Measurements from ENCODE around the gene EBF4. TPM values are rescaled to one million over a fixed set of nuclear protein-coding genes. Genes with fewer than 3 reads are reported as not detected.

Gene EBF4
- total RNA-seq, 1 experiment from 2014 or later = 11.4 TPM

DNA sequence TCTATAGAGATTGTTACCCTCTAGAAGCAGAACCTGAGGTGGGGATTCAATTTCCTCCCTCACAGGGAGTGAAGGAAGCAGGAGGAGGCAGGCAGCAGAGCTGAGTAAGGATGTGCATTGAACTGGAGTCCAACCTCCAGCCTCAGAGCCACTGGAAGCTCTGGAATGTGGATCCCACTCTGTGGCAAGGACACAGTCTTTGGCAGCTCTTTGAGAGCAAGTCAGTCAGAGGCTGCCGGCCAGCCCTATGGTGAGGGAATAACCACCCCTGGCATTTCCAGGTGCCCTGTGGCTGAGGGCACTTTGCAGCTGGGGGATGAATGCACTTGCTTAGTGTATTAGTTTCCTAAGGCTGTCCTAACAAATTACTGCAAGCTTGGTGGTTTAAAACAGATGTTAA is 37.2 kb downstream of the EBF4 start:
- ChIA-PET RAD21 (ENCODE audit: low non-redundant PET in 1 of 2, low total read pairs in 2 of 2, uncharacterized antibody in 2 of 2, unreplicated experiment in 2 of 2) (no interaction called here), CTCF (no interaction called here), POLR2A (no interaction called here)
- Histone ChIP-seq H3K9ac (ENCODE audit: low read length) (no peak overlapping the region), H3K9me2 (ENCODE audit: insufficient read depth) (no peaks in the 10 kb centered on the region), H2AFZ (ENCODE audit: low read depth, low read length, poor library complexity, severe bottlenecking) (no peak overlapping the region), H3K4me3 (replicated peaks in 1 of 2; ENCODE audit: low read depth in 1 of 2, low read length in 2 of 2) (no peak overlapping the region), H3K79me2 (ENCODE audit: insufficient read depth, low read length) (no peaks in the 10 kb centered on the region), H3K36me3 (ENCODE audit: control insufficient read depth in 1 of 2, insufficient read depth in 2 of 2, low read length in 2 of 2) (no peaks in the 10 kb centered on the region), H3K4me2 (ENCODE audit: low read length) (no peak overlapping the region), H3K4me1 (ENCODE audit: control insufficient read depth in 1 of 2, insufficient read depth in 2 of 2, low read length in 2 of 2) (no peaks in the 10 kb centered on the region), H3K9me3 (ENCODE audit: control insufficient read depth in 1 of 2, insufficient read depth in 1 of 2, low read depth in 1 of 2, low read length in 2 of 2) (peaks cover 0 to 9% of the 10 kb centered on the region in 2 experiments; a peak in 2 of 4 replicates), H4K20me1 (ENCODE audit: insufficient read depth) (no peaks in the 10 kb centered on the region), H3K27me3 (ENCODE audit: insufficient read depth, low read length) (no peaks in the 10 kb centered on the region), H3K27ac (ENCODE audit: low read depth, low read length) (no peak overlapping the region)
- DNase-seq (ENCODE audit: low read depth, low spot score) = no peak
- intact Hi-C loops (cut with micrococcal nuclease) = no loop called here
- no TSS peak for BruUV-seq (replicated peaks)
- ATAC-seq = no peak
- TF ChIP-seq ZFX (IDR thresholded peaks at IDR 0.05) = no peak
- no peak for TF ChIP-seq SIN3A (IDR thresholded peaks at IDR 0.05; ENCODE audit: low read depth)
- no peak for TF ChIP-seq SP1 (IDR thresholded peaks at IDR 0.05; ENCODE audit: low read depth)
- no peak for TF ChIP-seq SRF (IDR thresholded peaks at IDR 0.05; ENCODE audit: low read depth)
- TF ChIP-seq, protein P1, sequence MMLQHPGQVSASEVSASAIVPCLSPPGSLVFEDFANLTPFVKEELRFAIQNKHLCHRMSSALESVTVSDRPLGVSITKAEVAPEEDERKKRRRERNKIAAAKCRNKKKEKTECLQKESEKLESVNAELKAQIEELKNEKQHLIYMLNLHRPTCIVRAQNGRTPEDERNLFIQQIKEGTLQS (IDR thresholded peaks at IDR 0.05) = no peak
- TF ChIP-seq TCF7L2 (IDR thresholded peaks at IDR 0.05; ENCODE audit: borderline replicate concordance, extremely low read depth, insufficient read depth, insufficient read length) = no peak
- no peak for TF ChIP-seq ZNF274 (IDR thresholded peaks at IDR 0.05; ENCODE audit: low read depth, low read length)
- no peak for TF ChIP-seq EZH2phosphoT487 (IDR thresholded peaks at IDR 0.05; ENCODE audit: borderline replicate concordance)
- TF ChIP-seq FOSL1 (IDR thresholded peaks at IDR 0.05; ENCODE audit: low read depth) = no peak
- no peak for TF ChIP-seq ELF1 (IDR thresholded peaks at IDR 0.05; ENCODE audit: borderline replicate concordance, low read depth)
- TF ChIP-seq MAX (IDR thresholded peaks at IDR 0.05) = no peak

DNA sequence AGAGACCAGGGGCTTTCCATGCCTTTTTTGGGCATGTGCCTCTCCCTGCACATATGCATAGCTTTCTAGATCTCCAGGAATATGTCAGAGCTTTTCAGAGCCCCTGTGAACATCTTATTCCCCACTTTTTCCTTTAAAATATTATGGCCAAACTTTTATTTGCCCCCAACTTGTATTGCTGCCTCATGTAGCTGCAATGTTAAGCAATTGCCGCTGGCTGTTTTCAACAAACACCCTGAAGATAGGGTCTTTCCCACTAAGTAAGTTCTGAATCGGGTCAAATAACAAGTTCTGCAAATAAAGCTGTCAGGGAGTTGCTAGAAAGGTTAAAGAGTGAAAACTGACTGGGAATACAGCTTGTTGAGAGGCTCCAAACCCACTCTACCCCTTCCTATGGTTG is 42.3 kb downstream of the EBF4 start:
- ChIA-PET RAD21 (ENCODE audit: low non-redundant PET in 1 of 2, low total read pairs in 2 of 2, uncharacterized antibody in 2 of 2, unreplicated experiment in 2 of 2) (no interaction called here), POLR2A (no interaction called here), CTCF (no interaction called here)
- no peak for ATAC-seq
- no peaks in the 10 kb centered on the region for H3K79me2 ChIP-seq (ENCODE audit: insufficient read depth, low read length)
- no peaks in the 10 kb centered on the region for H3K36me3 ChIP-seq (ENCODE audit: control insufficient read depth in 1 of 2, insufficient read depth in 2 of 2, low read length in 2 of 2)
- no peak overlapping the region for H3K4me3 ChIP-seq (replicated peaks in 1 of 2; ENCODE audit: low read depth in 1 of 2, low read length in 2 of 2)
- intact Hi-C loops (cut with micrococcal nuclease) = no loop called here
- DNase-seq (ENCODE audit: low read depth, low spot score) = no peak
- no peak overlapping the region for H3K9ac ChIP-seq (ENCODE audit: low read length)
- H3K4me2 ChIP-seq (ENCODE audit: low read length) = no peak overlapping the region
- H3K27ac ChIP-seq (ENCODE audit: low read depth, low read length) = no peak overlapping the region
- H2AFZ ChIP-seq (ENCODE audit: low read depth, low read length, poor library complexity, severe bottlenecking) = no peak overlapping the region
- no TSS peak for BruUV-seq (replicated peaks)
- no peaks in the 10 kb centered on the region for H3K9me2 ChIP-seq (ENCODE audit: insufficient read depth)
- H3K27me3 ChIP-seq (ENCODE audit: insufficient read depth, low read length) = no peaks in the 10 kb centered on the region
- H3K4me1 ChIP-seq (ENCODE audit: control insufficient read depth in 1 of 2, insufficient read depth in 2 of 2, low read length in 2 of 2) = no peaks in the 10 kb centered on the region
- H3K9me3 ChIP-seq (ENCODE audit: control insufficient read depth in 1 of 2, insufficient read depth in 1 of 2, low read depth in 1 of 2, low read length in 2 of 2) = peaks cover 0 to 9% of the 10 kb centered on the region in 2 experiments; a peak in 2 of 4 replicates
- H4K20me1 ChIP-seq (ENCODE audit: insufficient read depth) = no peaks in the 10 kb centered on the region
- TF ChIP-seq EGR1 (IDR thresholded peaks at IDR 0.05; ENCODE audit: low read depth) (no peak), EZH2 (IDR thresholded peaks at IDR 0.05) (no peak), POLR2A (IDR thresholded peaks at IDR 0.05; ENCODE audit: borderline replicate concordance, extremely low read depth, insufficient read depth, insufficient read length) (no peak), ZBTB33 (IDR thresholded peaks at IDR 0.05; ENCODE audit: extremely low read depth, insufficient replicate concordance, low read length) (no peak), FOSL1 (IDR thresholded peaks at IDR 0.05; ENCODE audit: low read depth) (no peak), REST (IDR thresholded peaks at IDR 0.05; ENCODE audit: low read depth) (no peak), POLR2AphosphoS5 (IDR thresholded peaks at IDR 0.05; ENCODE audit: low read depth, low read length) (no peak), ZFX (IDR thresholded peaks at IDR 0.05) (no peak), CEBPB (IDR thresholded peaks at IDR 0.05; ENCODE audit: low read depth) (no peak)
